ENCODE measurements around the gene PHIP. TPM values are rescaled to one million over a fixed set of nuclear protein-coding genes. Genes with fewer than 3 reads are reported as not detected.
"Not testable (repeated sequence)": the region's sequence is repeated elsewhere in the genome, so short reads cannot be mapped to it uniquely, and the experiment has no call there.

PHIP gene
- 9.5 and 9.9 TPM in 2 replicates for total RNA-seq (2014; rRNA removed; shearing (Covaris generic))

DNA sequence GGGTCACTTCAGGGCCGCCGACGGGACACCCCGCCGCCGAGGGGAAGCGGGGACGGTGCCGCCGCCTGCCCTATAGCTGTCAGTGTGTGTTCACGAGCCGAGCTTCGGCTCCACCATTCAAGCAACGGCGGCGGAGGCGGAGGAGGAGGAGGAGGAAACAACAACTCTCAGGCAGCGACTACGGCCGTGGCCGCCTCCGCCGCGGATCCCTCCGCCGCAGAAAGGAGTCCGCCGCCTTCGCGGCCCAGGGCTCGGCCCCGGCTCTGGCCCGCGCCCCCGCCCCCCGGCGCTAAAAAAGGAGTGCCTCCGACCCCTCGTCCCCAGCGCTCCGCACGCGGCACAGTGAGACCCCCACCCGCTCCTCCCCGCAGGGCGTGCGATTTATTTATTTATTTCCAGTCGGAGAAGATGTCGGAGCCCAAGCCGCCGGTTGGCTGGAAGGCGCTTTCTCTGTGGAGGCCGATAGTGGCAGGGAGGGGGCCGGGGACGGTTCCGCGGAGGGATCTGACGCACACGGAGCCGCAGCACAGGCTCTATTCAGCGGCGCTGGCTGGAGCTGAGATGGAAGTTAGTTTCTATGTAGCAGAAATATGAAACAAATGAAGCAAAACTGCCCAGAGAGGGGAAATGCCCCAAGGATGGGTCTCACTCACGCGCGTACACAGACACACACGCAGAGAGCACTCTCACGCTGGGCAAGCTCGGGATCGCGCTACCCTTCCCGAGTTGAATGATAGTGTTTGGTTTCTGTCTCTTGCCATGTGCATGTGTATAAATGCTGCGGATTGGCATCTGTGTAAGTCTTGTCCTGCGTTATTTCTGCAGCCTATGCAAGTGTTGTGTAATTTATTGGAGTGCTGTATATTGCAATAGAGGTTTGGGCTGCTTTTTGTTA lies at the start of gene PHIP:
Gene PHIP, minus strand, starts transcription at position 180 of the 895 bp plus-strand sequence. CDS start 186 bp downstream, outside the sequence.
- peak; percentile 92 for DNase-seq (ENCODE audit: low spot score)

- DNase-seq (ENCODE audit: low spot score) = no peak
Measured at GRCh38 chr6:79127660-79128059, 49.6 kb upstream of the PHIP start.

DNA sequence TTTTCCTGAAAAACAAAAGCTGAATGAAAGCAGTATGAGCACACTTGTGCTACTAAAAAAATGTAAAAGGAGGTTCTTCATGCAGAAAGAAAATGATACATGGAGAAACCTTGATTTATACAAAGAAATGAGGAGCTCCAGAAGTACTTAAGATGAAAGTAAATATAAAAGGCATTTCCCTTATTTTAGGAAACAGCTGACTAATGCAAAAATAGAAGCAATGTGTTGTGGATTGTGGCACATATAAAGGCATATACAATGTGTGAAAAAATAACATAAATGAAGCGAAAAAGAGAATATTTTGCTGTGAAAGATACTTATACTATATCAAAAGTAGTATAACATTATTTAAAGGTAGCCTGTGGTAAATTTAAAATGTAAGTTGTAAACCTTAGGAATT lies 41.2 kb upstream of the PHIP start:
- DNase-seq (ENCODE audit: low spot score) = no peak

- no peak for DNase-seq (ENCODE audit: low spot score)
Measured at GRCh38 chr6:79117752-79118151, 39.7 kb upstream of the PHIP start.

DNA sequence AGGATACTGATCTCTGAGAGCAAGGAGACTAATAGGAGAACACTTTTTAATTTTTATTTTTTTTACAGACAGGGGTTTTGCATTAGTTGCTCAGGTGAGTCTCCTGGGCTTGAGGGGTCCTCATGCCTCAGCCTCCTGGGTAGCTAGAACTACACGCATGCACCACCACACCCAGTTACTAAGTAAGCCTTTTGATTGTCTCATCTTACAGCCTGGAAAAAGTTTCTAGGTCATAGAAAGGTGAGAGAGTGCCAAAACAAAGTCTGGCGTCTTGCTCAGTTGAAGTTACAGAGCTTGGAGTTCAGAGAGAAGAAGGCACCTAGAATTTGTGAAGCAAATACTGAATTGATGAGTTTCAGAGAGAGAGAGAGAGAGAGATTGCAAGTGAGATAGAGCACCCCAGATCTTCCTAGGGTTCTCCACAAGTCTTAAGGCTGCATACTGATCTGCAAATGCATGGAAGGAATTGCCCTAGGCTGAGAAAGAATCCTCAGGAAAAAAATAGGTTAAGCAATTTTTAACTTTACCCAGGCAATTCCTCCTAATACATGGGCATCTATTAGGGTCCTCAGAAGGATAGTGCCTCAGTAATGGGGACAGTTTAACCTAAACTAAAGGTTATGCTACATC lies 37.6 kb upstream of the PHIP start:
- DNase-seq (ENCODE audit: low spot score) = no peak

DNA sequence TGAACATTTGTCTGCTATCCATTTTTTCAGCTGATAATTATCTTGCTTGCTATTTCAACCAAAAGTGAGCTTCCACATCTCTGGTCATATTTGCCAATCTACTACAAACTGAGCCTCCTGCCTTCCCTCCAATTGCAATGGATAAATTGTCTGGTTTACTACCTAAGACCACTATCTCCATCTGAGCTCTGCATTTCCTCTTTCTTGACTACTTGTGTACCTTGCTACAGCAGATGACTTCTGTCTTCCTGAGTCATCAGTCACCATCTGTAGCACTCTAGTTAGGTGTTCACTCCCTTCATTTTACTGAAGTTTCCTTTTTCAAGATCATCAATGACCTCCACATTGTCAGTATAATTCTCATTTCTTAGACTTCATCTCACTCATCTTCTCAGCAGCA lies 33.5 kb upstream of the PHIP start:
- DNase-seq (ENCODE audit: low spot score) = no peak

DNA sequence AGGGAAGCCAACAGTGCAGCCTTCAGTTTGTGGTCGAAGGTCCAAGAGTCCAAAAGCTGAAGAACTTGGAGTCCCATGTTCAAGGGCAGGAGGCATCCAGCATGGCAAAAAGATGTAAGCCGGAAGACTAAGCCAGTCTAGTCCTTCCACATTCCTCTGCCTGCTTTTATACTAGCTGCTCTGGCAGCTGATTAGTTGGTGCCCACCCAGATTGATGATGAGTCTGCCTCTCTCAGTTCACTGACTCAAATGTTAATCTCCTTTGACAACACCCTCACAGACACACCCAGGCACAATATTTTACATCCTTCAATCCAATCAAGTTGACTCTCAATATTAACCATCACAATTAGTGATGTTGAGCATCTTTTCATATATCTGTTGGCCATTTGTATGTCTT lies 23.1 kb upstream of the PHIP start:
- DNase-seq (ENCODE audit: low spot score) = no peak

DNA sequence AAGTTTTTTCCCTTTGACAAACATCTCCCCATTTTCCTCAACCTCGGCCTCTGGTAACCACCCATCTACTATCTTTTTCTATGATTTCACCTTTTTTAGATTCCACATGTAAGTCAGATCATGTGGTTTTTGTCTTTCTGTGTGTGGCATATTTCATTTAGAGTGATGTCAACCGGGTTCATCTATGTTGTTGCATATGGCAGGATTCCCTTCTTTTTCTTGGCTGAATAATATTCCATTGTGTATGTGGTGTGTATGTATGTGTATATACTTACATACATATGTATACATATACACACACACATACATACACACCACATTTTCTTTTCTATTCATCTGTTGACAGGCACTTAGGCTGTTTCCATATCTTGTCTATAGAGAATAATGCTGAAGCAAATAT lies 22.2 kb upstream of the PHIP start:
- DNase-seq (ENCODE audit: low spot score) = no peak

GRCh38 chr6:79094938-79095337 lies 16.9 kb upstream of the PHIP start:
- DNase-seq (ENCODE audit: low spot score) = no peak

- not testable (repeated sequence) for DNase-seq (ENCODE audit: low spot score)
Measured at GRCh38 chr6:79091801-79092200, 13.7 kb upstream of the PHIP start.

- DNase-seq (ENCODE audit: low spot score) = no peak
Measured at GRCh38 chr6:79089552-79090404, 11.7 kb upstream of the PHIP start.

DNA sequence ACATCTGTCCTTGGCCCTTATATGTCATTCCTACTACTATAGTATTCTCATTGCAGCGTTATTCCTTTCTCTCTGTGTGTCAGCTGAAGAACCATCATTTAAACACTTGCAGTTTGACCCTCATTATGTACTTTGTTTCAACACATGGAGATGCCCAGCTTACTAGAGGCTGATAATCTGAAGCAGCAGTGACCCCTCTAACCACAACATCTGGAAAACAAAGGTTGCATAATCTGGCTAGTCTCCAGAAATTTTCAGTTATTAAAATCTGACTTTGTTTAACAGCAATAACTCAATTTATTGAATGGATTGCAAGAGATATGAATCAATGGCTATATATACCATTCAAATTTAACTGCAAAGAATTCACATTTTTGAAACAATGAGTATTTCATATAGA lies 6.6 kb upstream of the PHIP start:
- DNase-seq (ENCODE audit: low spot score) = no peak

- no peak for DNase-seq (ENCODE audit: low spot score)
Measured at GRCh38 chr6:79082304-79082703, 4.2 kb upstream of the PHIP start.

DNA sequence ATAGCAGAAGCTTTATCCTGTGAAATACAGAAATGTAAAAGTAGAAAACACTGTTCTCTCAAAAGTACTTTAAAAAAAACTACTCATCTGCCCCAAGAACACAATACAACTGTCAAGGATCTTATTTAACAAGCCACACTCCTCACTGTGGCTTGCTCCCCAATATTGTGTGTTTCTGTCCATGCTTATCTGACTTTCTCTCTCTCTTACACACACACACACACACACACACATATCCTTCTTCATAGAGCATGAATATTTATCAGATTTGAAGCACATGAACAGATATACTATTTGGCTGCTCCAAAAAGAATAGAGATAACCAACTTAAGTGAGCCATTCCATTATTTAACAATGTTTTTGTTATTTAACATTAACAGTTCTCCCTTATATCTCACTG lies 3.6 kb upstream of the PHIP start:
- DNase-seq (ENCODE audit: low spot score) = no peak

DNA sequence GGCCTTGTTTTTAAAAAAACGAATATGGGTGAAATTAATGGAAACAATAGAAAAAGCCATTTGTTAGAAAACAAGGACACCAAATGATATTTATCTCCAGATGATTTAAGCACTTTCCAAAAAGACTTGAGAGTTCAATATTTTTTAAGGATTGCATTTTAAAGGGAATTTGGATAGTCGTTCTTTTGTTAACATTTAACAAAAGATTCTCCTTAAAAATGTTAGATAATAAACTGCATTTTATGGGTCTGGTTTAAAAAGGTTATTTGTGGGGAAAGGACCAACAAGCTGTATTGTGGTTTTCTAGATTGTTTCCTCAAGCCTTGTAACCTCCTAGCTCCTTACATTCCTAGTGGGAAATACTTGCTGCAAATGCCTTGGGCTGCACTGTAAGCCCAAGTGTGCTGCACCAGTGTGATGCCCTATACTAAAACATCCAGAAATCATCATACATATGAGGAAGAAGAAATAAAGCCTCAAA lies 1.5 kb upstream of the PHIP start:
- peak; percentile 18 for DNase-seq (ENCODE audit: low spot score)

GRCh38 chr6:79077715-79078074 lies 359 bp downstream of the PHIP start:
- DNase-seq (ENCODE audit: low spot score) = no peak

- DNase-seq (ENCODE audit: low spot score) = peak; percentile 85
Measured at GRCh38 chr6:79076782-79077641, 1.0 kb downstream of the PHIP start.

GRCh38 chr6:79076160-79076559 lies 1.9 kb downstream of the PHIP start:
- peak; percentile 16 for DNase-seq (ENCODE audit: low spot score)

DNA sequence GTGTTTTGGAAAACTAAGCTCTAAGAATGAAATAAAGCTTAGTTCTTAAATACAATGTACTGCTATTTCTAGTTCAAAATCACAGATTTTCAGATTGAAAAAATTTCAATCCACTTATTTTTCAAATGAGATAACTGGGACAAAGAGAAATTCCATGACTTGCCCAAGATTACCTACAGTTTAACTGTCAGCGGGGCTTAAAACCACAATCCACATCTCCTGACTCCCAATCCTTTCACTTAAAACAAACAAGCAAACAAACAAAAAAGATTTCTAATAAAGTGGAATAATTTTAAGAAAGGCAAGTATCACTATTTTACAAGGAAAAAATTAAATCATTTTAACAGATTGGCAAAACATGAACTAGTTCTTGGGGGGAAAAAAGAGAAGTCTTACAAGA lies 4.2 kb downstream of the PHIP start:
- DNase-seq (ENCODE audit: low spot score) = no peak

DNA sequence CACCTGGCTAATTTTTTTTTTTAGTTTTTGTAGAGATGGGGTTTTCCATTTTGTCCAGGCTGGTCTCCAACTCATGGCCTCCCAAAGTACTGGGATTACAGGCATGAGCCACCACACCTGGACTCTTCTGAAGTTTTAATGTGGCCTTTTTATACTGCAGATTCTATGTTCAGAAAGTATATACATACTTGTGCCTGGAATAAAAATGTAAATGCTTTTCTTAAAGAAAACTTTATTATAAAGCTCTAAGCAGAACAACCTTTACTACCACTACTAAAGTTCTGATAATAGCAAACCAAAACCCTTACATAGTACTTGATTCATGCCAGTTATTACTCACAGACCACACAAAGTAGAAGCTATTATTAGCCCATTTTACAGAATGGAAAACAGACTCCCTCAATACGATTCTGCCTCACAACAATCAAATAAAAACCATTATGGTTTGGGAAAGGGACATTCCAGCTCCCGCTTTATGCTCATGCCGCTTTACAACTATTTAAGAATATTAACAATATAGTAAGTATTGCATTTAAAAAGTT lies 5.3 kb downstream of the PHIP start:
- DNase-seq (ENCODE audit: low spot score) = no peak

GRCh38 chr6:79071547-79071946 lies 6.5 kb downstream of the PHIP start:
- no peak for DNase-seq (ENCODE audit: low spot score)

All from HT-29 (cell line).